Fibroblast of mammary gland (primary cell): ENCODE results near the gene YKT6.

ENCODE experiments used
- DNase-seq: peaks from one replicate; pipeline ENCODE4 v3.0.0-alpha.2; 2010; ENCODE audit warnings: low read depth
- H3K4me3 ChIP-seq: 2 replicates; pipeline ENCODE4 v1.5.1; 2011; ENCODE audit warnings: low read depth, mild to moderate bottlenecking, low read length, moderate library complexity; ENCODE audit not compliant: control insufficient read depth
- TF ChIP-seq, protein P1 (sequence below): conservative IDR thresholded peaks from 2 replicates; pipeline ENCODE4 v1.5.1; 2011; ENCODE audit warnings: low read depth, low read length, inconsistent platforms; ENCODE audit not compliant: control insufficient read depth, insufficient read depth

The YKT6 gene

DNA sequence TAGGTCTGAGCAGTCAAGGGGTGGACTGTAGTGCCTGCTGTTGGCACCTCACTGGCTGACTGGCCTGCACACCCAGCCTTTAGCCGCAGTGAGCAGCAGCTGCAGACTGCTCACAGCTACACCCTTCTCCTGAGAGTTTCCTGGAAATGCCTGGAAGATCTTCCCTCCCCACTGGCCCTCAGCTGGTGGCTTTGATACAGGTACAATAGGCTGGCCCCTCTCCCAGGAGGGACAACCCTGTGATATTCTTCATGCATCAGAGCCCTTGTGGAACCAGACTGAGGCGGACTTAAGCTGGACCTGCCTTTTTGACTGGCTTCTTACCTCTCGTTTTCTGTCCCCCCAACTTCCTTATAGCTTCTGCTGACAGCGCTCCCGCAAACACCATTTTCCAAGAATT, 18.0 kb upstream of the YKT6 start:
- TF ChIP-seq, protein P1, sequence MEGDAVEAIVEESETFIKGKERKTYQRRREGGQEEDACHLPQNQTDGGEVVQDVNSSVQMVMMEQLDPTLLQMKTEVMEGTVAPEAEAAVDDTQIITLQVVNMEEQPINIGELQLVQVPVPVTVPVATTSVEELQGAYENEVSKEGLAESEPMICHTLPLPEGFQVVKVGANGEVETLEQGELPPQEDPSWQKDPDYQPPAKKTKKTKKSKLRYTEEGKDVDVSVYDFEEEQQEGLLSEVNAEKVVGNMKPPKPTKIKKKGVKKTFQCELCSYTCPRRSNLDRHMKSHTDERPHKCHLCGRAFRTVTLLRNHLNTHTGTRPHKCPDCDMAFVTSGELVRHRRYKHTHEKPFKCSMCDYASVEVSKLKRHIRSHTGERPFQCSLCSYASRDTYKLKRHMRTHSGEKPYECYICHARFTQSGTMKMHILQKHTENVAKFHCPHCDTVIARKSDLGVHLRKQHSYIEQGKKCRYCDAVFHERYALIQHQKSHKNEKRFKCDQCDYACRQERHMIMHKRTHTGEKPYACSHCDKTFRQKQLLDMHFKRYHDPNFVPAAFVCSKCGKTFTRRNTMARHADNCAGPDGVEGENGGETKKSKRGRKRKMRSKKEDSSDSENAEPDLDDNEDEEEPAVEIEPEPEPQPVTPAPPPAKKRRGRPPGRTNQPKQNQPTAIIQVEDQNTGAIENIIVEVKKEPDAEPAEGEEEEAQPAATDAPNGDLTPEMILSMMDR, result no peak
- no peak for DNase-seq
- no peak overlapping the region for H3K4me3 ChIP-seq

DNA sequence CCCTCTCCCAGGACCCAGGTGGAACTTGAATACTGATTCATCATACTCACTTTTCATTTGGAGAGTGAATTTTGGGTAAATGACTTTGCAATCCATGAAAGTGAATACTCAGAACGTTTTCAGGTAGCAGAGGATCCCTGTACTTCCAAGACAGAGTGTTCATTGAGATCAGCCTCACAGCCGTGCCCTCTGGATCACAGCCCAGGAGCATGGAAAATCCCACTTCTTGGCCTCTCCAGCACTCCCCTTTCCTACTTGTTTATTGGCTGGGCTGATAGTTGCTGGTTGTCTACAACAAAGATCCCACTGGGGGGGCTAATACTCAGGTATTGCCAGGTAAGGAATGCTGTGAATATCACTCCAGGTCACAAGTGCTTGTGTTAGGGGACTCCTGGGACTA, 17.4 kb upstream of the YKT6 start:
- no peak overlapping the region for H3K4me3 ChIP-seq
- no peak for DNase-seq
- TF ChIP-seq, protein P1, result no peak

DNA sequence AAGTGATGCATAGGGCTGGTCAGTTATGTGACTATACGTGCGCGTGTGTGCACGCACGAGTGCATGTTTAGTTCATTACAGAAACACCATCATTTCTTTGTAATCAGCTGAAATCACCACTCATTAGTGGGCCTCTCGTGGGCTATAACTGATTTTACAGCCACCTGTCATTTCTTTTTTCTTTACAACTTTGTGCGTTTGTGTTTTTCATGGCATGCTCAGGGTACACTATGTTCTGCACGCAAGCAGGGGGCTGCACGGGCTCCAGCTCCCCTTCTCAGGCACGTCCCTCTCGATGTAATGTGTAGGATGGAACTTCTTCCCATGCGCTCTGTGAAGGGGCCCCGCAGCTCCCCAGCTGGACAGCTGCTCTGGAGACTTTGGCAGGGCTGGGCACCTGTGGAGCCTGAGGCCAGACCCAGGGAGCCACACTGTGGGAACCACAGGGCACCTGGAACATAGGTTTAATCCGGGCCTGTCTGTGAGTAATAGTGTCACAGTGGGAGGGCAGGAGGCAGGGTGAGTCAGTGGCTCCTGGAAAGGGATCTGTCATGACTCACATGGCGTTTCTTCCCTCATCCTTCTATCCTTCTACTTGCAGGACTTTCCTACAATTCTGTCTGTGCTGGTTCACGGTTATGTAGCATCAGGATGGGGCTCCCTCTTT, 16.4 kb upstream of the YKT6 start:
- TF ChIP-seq, protein P1, result no peak
- H3K4me3 ChIP-seq, result no peak overlapping the region
- DNase-seq, result peak; percentile 87

DNA sequence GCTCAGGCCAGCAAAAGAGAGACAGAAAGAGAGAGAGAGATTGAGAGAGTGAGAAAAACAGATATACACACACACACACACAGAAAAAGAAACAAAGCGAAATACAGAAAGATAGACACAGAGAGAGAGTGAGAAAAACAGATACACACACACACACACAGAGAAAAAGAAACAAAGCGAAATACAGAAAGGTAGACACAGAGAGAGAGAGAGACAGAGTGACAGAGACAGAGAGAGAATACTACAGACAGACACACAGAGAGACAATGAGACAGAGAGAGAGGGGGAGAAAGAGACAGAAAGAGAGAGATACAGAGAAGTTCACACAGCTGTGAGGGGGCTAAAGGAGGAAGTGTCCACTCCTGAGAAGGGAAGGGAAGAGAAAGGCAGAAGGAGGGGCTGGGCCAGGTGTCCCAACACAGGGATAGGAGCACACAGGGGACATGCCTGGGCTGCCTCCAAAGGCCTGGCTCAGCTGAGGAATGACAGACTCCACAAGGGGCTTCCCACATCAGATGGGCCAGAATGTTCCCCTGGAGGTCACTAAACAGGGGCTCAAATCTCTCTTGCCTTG, 15.8 kb upstream of the YKT6 start:
- DNase-seq, result no peak
- no peak overlapping the region for H3K4me3 ChIP-seq
- TF ChIP-seq, protein P1, result no peak

DNA sequence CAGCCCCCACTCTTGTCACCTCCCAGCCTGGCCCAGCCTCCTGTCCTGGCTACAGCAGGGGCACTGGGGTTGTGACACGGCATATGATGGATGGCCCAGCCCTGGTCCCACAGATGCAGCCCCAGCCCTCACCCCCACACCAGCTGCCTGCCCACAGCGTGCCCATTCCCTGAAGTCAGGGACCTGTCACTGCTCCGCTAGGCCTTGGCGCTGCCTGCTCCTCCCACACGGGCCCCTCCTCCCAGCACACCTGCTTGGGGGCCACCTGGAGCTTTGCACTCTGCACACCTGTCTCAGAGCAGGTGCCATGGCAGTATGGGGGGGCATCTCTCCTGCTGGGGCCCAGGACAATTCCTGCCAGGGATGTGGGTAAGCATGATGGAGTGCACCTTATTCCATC, 15.0 kb upstream of the YKT6 start:
- DNase-seq, result no peak
- TF ChIP-seq, protein P1, result no peak
- no peak overlapping the region for H3K4me3 ChIP-seq

DNA sequence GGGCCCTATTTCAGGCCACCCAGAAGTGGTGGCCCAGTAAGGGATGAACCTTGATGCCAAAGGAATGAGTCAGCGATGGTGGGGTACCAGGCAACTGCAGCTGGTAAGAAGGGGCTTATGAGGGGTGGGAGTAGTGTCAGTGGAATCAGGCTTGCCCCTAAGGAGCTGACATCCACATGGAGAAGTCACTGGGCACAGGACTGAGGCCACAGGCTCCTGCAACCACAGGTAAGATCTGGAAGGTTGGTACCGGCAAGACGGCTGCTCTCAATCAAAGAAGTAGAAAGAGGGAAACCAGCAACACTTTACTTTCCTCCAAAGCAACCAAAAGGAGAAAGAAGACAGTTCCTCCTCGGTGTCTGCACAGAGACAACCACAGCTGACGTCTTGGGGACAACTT, 14.0 kb upstream of the YKT6 start:
- DNase-seq, result no peak
- TF ChIP-seq, protein P1, result no peak
- no peak overlapping the region for H3K4me3 ChIP-seq
